Endometrial microvascular endothelial cells (primary cell): ENCODE results near the gene MRPS27. TPM values are rescaled to one million over a fixed set of nuclear protein-coding genes. Genes with fewer than 3 reads are reported as not detected.
"Not testable (repeated sequence)": the region's sequence is repeated elsewhere in the genome, so short reads cannot be mapped to it uniquely, and the experiment has no call there.

Experiments
- in situ Hi-C: cut with HindIII; loops from 2 replicates; pipeline ENCODE4 v1.10.0; 2017; ENCODE audit warnings: low sequenced_read_pairs, low pct_unique_long_range_greater_than_20kb; ENCODE audit errors: inconsistent ontology term
- total RNA-seq: library from RNA; depleted of rRNA; stranded (reverse); fragments of >200 nt; gene quantifications from one replicate; pipeline ENCODE4 v1.2.3, GENCODE V29; 2015; ENCODE audit errors: inconsistent ontology term

The MRPS27 gene
- total RNA-seq, 1 donor from 2014 or later = 95.5 TPM

DNA sequence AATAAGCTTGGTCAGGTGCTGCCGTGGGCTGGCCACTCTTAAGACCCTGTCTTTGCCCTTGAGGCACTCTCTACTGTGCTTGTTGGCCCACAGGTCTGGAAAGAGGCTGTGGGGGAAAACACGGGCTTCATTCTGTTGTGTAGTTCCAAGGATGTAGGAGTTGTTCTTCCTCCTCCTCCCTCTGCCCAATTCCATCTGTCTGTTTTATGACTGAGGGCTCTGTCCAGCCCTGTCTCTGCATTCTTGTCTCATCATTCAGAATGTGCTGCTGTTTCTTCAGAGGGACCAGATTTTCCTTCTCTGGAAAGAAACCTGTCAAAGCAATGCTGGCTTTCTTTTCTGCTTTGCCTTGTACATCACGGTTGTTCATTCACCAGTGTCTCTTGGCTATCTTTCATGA lies 128.6 kb downstream of the MRPS27 start:
- in situ Hi-C loops = no loop called here

DNA sequence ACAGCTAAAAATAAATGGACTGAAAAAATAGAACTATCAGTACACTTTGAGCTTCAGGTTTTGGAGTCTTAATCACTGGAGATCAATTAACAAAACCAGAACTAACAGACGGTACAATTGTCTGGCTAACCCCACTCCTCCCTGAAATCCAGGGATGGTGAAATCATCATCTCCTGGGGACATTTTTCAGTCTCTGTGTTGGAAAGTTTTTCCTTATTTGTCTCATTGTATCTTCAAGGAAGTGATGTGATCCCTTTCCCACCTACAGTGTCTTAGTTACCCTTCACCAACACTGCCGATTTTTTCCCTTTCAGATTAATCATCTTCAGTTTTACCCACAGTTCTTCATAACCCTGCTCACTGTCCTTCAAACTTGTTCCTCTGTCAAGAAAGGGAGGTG lies 130.9 kb downstream of the MRPS27 start:
- in situ Hi-C loops = no loop called here

DNA sequence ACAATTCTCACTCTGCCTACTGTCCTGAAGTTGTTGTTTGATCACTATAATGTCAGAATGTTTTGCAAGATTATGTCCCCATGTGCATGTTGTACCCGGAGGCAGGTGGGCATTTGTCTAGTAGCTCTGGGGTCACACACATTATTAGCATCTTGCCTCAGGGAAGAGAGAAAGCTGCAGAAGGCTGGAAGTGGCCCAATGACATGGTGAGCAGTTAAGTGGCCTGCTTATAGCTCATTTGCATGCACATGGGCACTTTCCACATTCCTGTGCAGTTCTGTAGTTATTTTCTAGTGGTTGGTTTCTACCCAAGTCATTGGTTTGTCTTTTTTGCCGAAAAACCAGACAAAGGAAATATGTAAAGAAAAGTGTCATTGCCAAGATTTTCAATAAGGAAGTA lies 131.9 kb downstream of the MRPS27 start:
- in situ Hi-C loops = no loop called here

DNA sequence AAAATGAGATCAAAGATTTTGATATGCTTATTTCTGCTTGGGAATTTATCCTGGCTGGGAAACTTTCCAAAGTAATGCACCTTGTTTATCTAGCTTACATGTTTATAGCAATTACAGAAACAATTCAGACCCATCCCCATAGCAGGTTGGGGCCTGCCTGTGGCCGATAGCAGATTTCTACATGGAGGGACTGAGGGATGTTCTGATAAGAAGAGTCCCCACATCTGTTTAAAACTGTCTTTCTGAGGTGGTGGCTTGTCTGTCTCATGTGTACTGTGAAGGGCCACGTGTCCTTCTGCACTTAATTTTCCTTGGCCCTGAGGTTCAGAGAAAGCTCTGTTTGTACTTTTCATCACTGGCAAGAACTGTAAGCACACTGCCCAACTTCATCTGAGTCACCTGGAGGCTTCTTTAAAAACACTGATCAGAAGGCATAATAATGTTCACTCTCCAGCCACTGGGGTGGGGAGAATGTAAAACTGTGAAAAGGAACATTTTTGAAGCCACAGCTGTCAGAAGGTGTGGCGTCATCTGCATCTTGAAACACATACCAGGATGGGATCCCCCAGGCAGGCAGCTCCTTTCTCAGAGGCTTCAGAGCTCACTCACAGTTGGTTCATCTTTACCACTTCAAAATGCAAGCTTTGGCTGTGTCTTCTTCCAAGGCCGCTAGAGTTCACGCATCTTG lies 132.5 kb downstream of the MRPS27 start:
- in situ Hi-C loops = no loop called here

DNA sequence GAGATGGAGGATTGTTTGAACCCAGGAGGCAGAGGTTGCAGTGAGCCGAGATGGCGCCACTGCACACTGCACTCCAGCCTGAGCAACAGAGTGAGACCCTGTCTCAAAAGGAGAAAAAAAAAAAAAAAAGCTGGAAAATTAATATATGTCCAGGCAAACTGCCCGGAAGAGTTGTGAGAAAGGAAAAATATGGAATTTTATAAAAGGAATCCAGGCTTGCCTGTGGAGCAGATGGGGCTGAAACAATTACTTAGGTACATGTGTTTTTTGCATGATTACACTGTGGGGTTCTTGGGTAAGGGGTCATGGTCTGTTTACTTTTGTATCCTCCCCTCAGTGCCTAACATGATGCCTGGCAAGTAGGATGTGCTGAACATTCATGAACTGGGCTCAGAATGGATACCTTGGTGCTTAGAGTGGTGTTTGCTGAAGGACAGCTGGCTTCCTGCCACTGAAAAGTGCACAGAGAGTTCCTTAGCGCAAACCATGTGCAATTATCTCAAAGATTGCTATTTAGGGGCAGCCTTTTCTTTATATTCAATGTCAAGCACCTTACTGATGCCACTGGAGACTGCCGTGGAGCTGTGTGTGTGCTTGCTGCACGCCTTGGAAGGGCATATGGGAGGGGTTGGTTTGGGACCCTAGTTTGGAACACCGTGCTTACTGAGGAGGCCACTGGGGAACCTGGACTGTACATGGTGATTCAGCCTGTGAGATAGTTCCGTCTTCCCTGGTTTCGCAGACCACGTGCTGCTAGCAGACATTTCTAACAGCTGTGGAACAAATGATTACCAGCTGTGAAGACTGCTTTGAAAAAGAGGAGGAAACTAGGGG lies 134.3 kb downstream of the MRPS27 start:
- in situ Hi-C loops = no loop called here

DNA sequence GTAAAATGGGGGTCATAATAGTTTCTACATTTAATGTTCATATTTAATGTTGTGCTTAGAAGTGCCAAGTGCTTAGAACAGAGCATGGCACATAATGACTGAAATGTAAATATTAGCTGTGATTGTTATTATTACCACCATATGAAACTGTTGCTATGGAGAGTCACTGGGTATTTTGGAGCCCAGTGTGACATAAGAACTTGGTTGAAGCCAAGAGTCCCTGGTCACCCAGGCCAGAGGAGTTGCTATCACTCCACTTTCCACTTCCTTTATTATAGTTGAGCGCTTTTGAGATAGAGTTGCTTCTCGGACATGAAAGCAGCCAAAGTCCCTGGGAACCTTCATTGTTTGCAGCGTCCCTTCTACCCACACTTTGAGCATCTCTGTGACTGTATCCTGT lies 135.6 kb downstream of the MRPS27 start:
- in situ Hi-C loops = no loop called here

DNA sequence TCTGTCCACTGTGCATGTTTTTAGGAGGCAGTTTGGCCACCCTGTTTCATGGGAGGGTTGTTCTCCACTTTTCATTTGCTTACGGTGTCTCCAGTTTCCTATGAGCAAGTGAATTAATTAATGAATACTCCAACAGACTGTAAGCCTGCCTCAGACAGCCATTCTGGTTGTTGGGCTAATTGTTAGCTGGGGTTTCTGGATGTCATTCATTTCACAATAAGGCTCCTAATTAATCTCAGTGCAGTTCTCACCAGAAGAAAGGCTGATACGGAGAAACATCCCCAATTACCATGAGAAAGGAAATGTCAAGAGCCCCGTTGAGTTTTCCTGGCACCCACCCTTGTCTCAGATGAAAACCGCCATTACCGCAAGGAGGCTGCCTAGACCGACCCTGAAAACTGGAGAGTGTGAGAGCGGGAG lies 136.9 kb downstream of the MRPS27 start:
- in situ Hi-C loops = no loop called here

DNA sequence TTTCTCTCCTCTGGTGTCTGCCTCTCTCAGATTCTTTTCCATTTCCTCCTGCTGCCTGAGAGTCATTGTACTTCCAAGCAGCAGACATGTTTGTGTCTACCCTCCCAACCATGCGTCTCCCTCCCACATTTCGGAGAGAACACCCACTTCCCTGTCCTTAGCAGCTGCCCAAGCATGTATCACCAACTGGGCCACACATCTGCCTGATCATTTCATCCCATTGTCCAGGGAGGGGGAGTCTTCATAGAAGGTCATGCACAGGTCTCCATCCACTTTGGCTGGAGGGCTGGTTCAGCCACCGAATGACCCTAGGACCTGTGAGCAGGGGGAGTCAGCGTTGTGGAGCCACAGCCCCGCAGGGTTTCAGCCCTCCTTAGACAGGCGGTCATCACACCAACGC lies 137.4 kb downstream of the MRPS27 start:
- in situ Hi-C loops = no loop called here

DNA sequence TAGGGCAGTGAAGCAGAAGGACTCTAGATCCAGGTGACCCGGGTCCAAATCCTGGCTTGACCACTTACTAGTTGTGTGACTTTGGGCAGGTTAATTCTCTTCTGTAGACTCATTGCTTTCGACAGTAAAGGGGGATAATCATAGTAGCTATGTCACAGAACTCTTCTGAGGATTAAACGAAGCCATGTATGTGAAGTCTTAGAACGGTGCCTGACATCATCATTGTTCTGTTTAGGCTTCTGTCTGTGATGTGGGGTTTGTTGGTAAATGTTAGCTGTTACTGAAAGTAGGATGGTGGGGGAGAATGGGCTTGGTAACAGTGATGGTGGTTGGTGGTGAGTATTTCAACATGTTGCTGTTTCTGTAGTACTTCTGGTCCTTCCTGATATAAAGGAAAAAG lies 139.1 kb downstream of the MRPS27 start:
- in situ Hi-C loops = no loop called here

DNA sequence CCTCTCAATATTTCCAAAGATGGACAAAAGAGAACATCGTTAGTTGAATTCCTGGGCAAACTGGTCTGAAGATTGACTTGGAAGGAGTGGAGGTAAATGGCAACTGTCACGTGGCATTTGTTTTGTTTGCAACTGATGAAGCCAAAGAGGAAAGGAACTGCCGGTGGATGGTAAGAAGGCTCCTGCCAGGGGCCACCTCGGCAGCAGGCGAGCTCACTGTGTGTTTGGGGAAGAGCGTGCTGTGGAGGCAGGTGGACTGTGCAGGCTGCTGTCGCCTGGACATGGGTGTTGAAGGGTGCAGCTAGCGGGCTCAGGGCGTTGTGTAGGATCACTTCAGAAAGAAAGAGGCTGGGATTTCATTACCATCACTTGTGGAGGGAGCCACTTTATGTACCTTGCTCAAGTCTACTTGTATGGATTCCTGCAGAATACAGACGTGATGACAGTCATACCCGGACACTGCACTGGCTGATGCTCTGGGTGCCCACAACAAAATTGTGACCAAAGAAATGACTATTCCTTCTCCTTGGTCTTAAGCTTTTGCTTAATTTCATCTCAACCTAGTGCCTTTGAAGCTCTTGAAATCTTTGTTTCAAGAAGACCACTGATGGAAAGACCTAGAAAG lies 140.1 kb downstream of the MRPS27 start:
- in situ Hi-C loops = no loop called here

DNA sequence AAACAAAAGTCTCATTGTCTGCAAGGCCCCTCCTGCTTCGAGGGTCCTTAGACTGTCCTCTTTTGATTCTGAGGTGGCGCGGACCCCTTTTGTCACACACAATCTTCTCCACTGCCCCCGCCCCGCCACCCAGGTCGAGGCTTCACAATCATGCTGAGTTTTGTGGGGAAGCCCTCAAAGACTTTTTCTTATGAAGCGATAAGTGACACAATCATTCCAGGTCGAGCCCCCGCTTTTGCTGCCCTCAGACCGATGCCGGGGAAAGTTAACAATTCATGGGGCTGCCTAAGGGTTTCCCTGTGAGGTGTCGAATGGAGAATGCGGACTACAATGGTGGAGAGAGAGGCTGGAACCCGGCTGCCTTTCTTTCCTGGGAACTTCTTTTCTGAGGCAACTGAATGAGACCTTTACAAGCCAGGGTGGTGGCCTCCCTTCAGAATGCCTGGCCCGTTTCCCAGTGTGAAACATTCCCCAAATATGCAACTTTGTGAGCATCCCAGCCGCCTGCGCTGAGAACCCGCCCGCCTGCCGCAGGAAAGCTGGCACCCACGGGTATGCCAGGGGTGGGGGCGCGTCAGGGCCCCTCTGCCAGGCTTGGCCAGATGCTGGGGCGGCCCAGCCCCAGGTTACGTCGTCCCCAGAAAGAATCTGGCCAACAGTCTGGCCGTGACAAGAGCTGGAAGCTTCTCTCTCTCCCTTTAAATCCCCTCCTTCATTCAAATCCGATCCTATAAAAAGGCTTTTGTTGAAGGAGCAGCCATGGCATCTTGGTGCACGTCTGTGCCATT lies 140.8 kb downstream of the MRPS27 start:
- in situ Hi-C loops = no loop called here

DNA sequence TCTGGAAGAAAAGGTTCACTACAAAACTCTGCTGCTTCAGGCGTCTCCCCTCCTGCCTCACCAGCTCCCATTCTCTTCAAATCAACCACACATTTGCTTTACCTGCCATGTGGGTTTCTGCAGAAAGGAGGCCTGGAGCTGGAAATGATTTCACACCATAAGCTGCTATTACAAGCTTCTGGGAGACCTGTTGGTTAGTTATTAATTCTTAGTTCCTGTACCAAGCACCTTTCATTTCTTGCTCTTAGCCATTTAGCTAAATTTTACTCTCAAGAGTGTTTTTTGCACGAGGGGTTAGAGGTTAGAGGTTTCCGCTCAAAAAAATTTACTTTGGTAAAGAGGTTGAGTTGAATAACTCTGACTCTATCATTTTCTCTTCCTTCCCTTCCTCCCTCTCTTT lies 142.5 kb downstream of the MRPS27 start:
- in situ Hi-C loops = no loop called here

DNA sequence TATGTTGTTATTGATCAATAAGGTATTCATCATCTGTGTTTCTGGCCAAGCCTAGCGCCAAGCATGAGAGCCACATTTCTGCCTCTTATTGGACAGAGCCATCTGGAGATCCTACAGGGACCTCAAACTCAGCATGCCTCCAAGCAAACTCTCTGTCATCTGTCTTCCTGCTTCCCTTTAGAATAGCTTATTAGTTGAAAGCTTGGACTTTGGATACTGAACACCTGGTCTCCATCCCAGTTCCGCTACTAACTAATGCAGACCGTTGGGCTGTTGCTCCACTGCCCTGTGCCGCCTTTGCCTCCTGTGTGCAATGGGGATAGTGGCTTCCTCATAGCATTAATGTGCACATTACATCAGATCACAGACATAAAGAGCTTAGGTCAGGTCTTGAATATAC lies 147.3 kb downstream of the MRPS27 start:
- in situ Hi-C loops = no loop called here

DNA sequence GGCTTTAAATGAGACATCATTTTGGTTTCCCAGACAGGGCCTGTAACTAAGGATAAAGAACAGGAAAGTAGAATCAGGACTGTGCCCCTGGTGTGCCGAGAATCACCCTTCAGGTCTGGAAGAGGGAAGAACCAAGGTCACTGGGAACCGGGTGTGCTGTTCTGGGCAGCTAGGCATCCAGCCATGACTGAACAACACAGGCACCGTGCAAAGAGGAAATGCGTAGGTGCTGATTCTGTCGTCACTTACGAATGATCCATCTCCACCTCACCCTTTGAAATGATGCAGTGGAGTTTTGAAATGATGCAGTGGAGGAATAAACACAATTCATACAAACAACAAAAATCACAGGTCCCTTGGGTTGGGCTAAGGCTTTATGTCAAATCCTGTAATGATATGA lies 148.4 kb downstream of the MRPS27 start:
- in situ Hi-C loops = no loop called here

DNA sequence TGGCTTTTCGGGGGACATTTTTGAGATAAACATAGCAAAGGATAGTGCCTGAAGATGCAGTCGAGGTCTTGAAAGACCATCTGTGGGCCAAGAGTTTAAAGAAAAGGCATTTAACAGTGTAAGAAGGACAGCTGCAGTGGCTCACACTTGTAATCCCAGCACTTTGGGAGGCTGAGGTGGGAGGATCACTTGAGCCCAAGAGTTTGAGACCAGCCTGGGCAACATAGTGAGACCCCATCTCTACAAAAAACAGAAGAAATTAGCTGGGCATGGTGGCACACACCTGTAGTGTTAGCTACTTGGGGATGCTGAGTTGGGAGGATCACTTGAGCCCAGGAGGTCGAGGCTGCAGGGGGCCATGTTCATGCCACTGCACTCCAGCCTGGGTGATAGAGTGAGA lies 148.9 kb downstream of the MRPS27 start:
- in situ Hi-C loops = not testable (repeated sequence)

DNA sequence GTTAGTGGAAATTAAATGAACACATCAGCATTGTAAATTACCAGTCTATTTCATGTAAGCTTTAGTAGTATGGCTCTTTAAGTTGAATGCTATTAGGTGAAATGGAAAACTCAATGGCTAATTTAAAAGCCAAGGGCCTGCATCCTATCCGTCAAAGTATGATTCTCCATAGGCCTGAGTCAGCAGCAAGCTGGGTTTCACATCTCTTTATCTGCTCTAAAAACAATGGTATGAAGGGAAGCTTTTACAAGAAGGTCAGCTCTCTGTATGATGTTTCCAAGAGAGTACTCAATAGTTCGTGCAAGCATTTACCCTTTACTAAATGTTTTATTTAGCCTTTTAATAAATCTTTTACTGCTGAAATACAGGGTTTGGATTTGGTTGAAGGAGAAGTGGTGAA lies 149.9 kb downstream of the MRPS27 start:
- in situ Hi-C loops = no loop called here
